ENCODE measurements around the gene NPC2.

Gene NPC2

DNA sequence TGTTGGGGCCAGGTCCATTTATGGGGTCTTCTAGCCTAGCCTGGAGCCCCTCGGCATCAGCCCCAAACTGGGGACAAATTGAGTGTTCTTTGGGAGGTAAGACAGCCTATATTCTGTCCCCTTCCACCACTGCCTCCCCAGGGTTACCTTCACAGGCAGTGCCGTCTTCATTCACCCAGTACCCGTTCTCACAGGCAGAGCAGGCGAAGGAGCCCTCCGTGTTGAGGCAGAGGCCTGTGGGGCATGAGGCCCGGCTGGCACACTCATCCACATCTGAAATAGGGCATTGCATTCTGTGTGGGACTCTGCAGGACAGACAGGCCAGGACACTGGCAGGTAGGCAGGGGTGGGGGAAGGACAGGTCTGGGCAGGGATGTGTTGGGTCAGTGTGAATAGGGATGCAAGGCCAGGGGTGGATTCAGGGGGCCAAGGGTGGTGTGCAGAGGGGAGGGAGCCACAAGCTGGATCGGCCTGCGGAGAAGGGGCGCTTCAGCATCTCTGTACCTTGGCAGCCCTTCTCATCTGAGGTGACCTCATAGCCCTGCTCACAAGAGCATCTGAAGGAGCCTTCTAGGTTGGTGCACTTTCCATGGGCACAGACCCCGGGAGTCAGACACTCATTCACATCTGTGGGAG is 16.6 kb upstream of the NPC2 start:
- Histone ChIP-seq H3K4me1 (ENCODE audit: control insufficient read depth, insufficient read depth, low read length, poor library complexity, severe bottlenecking) (peaks cover 13% of the 10 kb centered on the region), H3K4me3 (ENCODE audit: extremely low read depth, insufficient read depth, low read length, poor library complexity, severe bottlenecking) (no peak overlapping the region), H3K9me3 (ENCODE audit: control insufficient read depth, low read length) (no peaks in the 10 kb centered on the region), H3K36me3 (ENCODE audit: control insufficient read depth, insufficient read depth, low read length) (peaks cover 42% of the 10 kb centered on the region), H3K27ac (ENCODE audit: low read depth, low read length, severe bottlenecking) (no peak overlapping the region)
- 90% methylated on average over 7 to 10 of the region's 10 CpGs for WGBS, 2 experiments (ENCODE audit: insufficient coverage in 2 of 2)

DNA sequence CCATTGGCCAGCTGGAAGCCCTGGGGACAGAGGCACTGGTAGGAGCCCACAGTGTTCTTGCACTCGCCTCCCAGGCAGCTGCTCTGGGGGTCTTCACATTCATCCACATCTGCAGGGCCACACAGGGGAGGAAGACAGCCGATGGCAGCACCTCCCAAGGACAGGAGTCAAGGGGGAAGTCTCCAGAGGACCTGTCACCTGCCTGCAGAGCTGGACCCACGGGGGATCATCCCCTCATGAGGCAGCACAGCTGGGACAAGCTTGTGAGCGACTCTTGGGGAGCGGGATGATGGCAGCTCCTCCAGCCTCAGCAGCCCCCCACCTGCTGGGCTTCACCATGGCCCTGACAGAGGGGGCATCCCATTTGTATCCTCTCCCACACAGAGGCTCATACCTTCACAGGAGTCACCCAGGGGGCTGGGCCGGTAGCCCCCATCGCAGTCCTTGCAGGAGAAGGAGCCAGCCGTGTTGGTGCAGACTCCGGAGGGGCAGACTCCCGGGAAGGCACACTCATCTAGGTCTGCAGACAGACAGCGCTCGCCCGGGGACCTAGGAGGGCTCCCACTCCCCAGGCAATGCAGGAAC is 15.8 kb upstream of the NPC2 start:
- Histone ChIP-seq H3K4me3 (ENCODE audit: extremely low read depth, insufficient read depth, low read length, poor library complexity, severe bottlenecking) (no peak overlapping the region), H3K36me3 (ENCODE audit: control insufficient read depth, insufficient read depth, low read length) (peaks cover 41% of the 10 kb centered on the region), H3K4me1 (ENCODE audit: control insufficient read depth, insufficient read depth, low read length, poor library complexity, severe bottlenecking) (peaks cover 9% of the 10 kb centered on the region), H3K27ac (ENCODE audit: low read depth, low read length, severe bottlenecking) (no peak overlapping the region), H3K9me3 (ENCODE audit: control insufficient read depth, low read length) (no peaks in the 10 kb centered on the region)
- 87% methylated on average over 10 to 13 of the region's 13 CpGs for WGBS, 2 experiments (ENCODE audit: insufficient coverage in 2 of 2)

DNA sequence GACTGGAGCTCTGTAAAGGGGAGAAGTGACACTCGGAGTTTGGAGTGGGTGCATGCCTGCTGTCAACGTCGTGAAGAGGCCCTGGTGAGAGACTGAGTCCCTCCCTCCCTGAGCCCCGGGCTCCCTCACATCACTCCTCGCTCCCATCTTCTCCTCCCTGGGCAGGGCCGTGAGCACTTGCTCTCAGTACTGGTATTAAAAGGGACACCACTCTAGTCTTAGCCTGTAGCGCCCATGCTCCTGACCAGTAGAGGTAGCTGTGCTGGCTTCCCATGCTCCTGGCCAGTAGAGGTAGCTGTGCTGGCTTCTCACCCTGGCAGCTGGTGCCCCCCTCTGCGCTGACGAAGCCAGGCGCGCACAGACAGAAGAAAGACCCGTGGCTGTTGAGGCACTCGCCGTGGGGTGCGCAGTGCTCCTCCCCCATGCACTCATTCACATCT is 15.2 kb upstream of the NPC2 start:
- no peak overlapping the region for H3K4me3 ChIP-seq (ENCODE audit: extremely low read depth, insufficient read depth, low read length, poor library complexity, severe bottlenecking)

DNA sequence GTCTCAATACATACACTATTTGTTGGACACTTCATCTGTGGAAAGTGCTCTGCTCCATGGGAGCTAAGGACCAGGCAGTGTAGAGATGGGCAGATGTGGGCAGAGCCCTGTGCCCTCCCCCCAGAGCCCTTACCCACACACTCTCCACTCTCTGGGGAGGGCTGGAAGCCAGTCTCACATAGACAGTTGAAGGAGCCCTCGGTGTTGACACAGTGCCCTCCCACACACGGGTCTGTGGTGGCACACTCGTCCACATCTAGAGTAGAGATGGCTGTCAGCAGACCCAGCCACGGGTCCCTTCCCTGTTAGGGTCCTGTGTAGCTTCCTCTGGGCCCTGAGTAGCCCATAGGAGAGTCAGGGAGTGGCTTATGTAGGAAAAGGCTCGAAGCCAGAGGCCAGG is 14.7 kb upstream of the NPC2 start:
- H3K4me1 ChIP-seq (ENCODE audit: control insufficient read depth, insufficient read depth, low read length, poor library complexity, severe bottlenecking), result peaks cover 9% of the 10 kb centered on the region
- peaks cover 33% of the 10 kb centered on the region for H3K36me3 ChIP-seq (ENCODE audit: control insufficient read depth, insufficient read depth, low read length)
- no peak overlapping the region for H3K4me3 ChIP-seq (ENCODE audit: extremely low read depth, insufficient read depth, low read length, poor library complexity, severe bottlenecking)
- H3K9me3 ChIP-seq (ENCODE audit: control insufficient read depth, low read length), result no peaks in the 10 kb centered on the region
- 80 to 81% methylated on average over 4 to 5 of the region's 5 CpGs for WGBS, 2 experiments (ENCODE audit: insufficient coverage in 2 of 2)
- H3K27ac ChIP-seq (ENCODE audit: low read depth, low read length, severe bottlenecking), result no peak overlapping the region

More for the DNA sequence above, 15.2 kb upstream of the NPC2 start:
- Histone ChIP-seq H3K4me1 (ENCODE audit: control insufficient read depth, insufficient read depth, low read length, poor library complexity, severe bottlenecking) (peaks cover 9% of the 10 kb centered on the region), H3K36me3 (ENCODE audit: control insufficient read depth, insufficient read depth, low read length) (peaks cover 38% of the 10 kb centered on the region), H3K27ac (ENCODE audit: low read depth, low read length, severe bottlenecking) (no peak overlapping the region), H3K9me3 (ENCODE audit: control insufficient read depth, low read length) (no peaks in the 10 kb centered on the region)
- WGBS, 2 experiments (ENCODE audit: insufficient coverage in 2 of 2), result 39 to 53% methylated on average over 3 to 8 of the region's 15 CpGs

DNA sequence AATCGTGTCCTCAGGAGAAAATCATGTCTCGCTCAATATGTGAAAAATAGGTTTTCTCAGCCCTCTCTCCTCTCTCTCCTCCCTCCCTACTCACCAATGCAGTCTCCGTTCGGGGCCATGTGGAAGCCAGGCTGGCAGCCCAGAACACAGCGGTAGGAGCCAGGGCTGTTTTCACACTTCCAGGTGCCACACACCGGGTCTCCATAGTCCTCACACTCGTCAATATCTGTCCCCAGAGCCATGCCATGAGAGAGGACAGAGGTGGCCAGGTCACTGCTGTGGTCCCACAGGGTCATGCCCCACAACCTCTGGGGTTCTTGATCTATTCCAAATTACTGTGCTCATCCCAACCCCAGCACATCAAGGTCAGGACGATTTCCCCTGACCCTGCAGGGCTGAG is 14.0 kb upstream of the NPC2 start:
- Histone ChIP-seq H3K4me3 (ENCODE audit: extremely low read depth, insufficient read depth, low read length, poor library complexity, severe bottlenecking) (no peak overlapping the region), H3K27ac (ENCODE audit: low read depth, low read length, severe bottlenecking) (no peak overlapping the region), H3K9me3 (ENCODE audit: control insufficient read depth, low read length) (no peaks in the 10 kb centered on the region), H3K36me3 (ENCODE audit: control insufficient read depth, insufficient read depth, low read length) (peaks cover 28% of the 10 kb centered on the region), H3K4me1 (ENCODE audit: control insufficient read depth, insufficient read depth, low read length, poor library complexity, severe bottlenecking) (peaks cover 9% of the 10 kb centered on the region)
- 83 to 91% methylated on average over 7 of the region's 8 CpGs for WGBS, 2 experiments (ENCODE audit: insufficient coverage in 2 of 2)

DNA sequence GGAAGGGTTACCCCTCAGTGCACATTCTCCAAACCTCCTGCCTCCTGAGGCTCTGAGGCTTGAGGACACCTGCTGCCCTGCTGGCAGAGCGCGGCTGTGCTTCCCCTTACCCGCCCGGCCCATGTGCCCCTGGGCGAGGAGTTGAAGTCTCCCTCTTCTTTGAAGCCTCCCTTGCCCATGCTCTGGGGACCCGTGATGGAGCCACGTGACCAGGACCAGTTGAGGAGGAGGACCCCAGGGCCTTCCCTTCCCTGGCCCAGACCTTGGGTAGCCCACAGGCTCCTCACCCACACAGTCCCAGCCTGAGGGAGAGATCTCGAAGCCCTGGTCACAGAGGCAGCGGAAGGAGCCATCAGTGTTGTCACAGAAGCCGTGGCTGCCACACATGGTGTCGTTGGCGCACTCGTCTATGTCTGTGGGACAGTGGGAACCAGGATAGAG is 13.3 kb upstream of the NPC2 start:
- Histone ChIP-seq H3K4me3 (ENCODE audit: extremely low read depth, insufficient read depth, low read length, poor library complexity, severe bottlenecking) (no peak overlapping the region), H3K36me3 (ENCODE audit: control insufficient read depth, insufficient read depth, low read length) (peaks cover 31% of the 10 kb centered on the region), H3K9me3 (ENCODE audit: control insufficient read depth, low read length) (no peaks in the 10 kb centered on the region), H3K4me1 (ENCODE audit: control insufficient read depth, insufficient read depth, low read length, poor library complexity, severe bottlenecking) (peaks cover 9% of the 10 kb centered on the region), H3K27ac (ENCODE audit: low read depth, low read length, severe bottlenecking) (no peak overlapping the region)
- 98% methylated on average over 6 to 13 of the region's 13 CpGs for WGBS, 2 experiments (ENCODE audit: insufficient coverage in 2 of 2)

DNA sequence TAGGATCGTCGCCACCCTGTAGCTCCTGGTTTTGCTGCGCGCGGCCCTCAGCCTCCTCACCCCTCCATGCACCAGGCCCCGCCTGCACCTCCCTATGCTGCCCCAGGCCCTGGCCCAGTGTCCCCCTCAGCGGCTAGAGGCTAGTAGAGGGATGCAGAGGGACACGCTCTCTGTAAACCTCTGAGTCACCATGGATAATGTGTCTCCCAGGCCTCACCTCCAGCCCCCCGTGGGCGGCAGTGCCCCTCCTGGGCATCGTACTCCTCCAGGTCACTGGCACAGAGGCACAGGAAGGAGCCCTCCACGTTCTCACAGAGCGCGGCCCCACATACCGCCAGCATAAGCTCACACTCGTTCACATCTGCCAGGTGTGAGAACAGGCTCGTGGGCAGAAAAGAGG is 12.7 kb upstream of the NPC2 start:
- peaks cover 32% of the 10 kb centered on the region for H3K36me3 ChIP-seq (ENCODE audit: control insufficient read depth, insufficient read depth, low read length)

DNA sequence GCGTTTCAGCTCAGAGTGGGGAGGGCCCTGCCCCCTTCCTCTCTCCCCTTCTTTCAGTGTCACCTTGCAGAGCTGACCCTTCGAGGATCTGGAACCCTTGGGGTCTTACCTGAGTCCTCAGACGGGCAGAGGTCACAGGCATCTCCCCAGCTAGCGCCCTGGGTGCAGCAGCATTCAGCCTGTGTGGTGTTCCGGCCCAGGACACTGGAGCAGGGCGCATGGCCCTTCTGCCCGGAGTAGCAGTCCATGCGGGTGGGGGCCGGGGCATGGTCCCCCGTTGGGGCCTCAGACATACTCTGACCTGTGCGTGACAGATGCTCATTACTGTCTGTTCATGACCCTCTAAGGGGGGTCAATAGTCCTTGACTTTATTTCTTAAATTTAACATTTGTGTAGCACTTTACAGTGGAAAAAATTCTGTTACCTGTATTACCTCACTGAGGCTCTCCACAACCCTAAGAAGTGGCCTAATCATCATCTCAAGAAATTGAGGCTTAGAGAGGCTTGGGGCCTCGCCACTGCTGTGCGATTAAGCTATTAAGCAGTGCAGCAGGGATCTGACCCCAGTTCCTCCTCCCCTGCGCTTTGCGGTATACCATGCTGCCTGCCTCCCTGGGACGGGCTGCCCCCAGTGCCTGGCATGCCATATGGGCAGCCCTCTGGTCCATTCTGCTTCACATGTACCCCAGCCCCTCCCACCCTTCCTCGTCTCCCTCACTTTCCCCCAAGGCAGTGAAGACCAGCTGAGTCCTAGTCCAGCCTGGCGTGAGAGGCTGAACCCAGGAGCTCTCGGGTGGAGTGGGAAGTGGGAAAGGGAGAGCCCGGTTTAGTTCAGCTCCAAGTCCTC is 12.0 kb upstream of the NPC2 start:
- no peak overlapping the region for H3K27ac ChIP-seq (ENCODE audit: low read depth, low read length, severe bottlenecking)
- H3K9me3 ChIP-seq (ENCODE audit: control insufficient read depth, low read length), result no peaks in the 10 kb centered on the region
- no peak overlapping the region for H3K4me3 ChIP-seq (ENCODE audit: extremely low read depth, insufficient read depth, low read length, poor library complexity, severe bottlenecking)
- 93 to 95% methylated on average over 15 to 17 of the region's 20 CpGs for WGBS, 2 experiments (ENCODE audit: insufficient coverage in 2 of 2)
- peaks cover 39% of the 10 kb centered on the region for H3K36me3 ChIP-seq (ENCODE audit: control insufficient read depth, insufficient read depth, low read length)
- no peaks in the 10 kb centered on the region for H3K4me1 ChIP-seq (ENCODE audit: control insufficient read depth, insufficient read depth, low read length, poor library complexity, severe bottlenecking)

More for the DNA sequence above, 12.7 kb upstream of the NPC2 start:
- H3K27ac ChIP-seq (ENCODE audit: low read depth, low read length, severe bottlenecking), result no peak overlapping the region
- H3K4me1 ChIP-seq (ENCODE audit: control insufficient read depth, insufficient read depth, low read length, poor library complexity, severe bottlenecking), result peaks cover 3% of the 10 kb centered on the region
- H3K9me3 ChIP-seq (ENCODE audit: control insufficient read depth, low read length), result no peaks in the 10 kb centered on the region
- H3K4me3 ChIP-seq (ENCODE audit: extremely low read depth, insufficient read depth, low read length, poor library complexity, severe bottlenecking), result no peak overlapping the region
- 91 to 94% methylated on average over 8 to 15 of the region's 17 CpGs for WGBS, 2 experiments (ENCODE audit: insufficient coverage in 2 of 2)

DNA sequence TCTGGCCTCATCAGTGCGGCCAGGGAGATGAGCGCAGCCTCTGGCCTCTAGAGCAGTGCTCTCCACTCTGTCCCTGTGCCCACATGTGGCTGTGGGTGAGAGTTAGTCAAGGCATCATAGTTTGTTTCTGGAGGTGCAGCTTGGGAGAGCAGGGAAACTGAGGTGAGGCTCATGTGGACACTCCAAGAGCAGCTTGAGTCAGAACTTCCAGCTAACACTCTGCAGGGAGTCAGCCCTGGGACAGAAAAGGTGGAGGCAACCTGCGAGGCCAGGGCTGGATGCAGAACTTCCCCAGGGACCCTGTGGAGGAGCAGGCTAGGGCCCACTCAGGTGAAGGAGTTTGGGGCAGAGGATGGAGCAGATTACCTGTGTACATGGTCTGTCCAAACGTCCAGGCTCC is 11.3 kb upstream of the NPC2 start:
- H3K9me3 ChIP-seq (ENCODE audit: control insufficient read depth, low read length), result no peaks in the 10 kb centered on the region
- 76 to 98% methylated on average over 3 to 4 of the region's 4 CpGs for WGBS, 2 experiments (ENCODE audit: insufficient coverage in 2 of 2)
- H3K36me3 ChIP-seq (ENCODE audit: control insufficient read depth, insufficient read depth, low read length), result peaks cover 45% of the 10 kb centered on the region
- H3K4me3 ChIP-seq (ENCODE audit: extremely low read depth, insufficient read depth, low read length, poor library complexity, severe bottlenecking), result no peak overlapping the region
- H3K27ac ChIP-seq (ENCODE audit: low read depth, low read length, severe bottlenecking), result no peak overlapping the region
- H3K4me1 ChIP-seq (ENCODE audit: control insufficient read depth, insufficient read depth, low read length, poor library complexity, severe bottlenecking), result no peaks in the 10 kb centered on the region

DNA sequence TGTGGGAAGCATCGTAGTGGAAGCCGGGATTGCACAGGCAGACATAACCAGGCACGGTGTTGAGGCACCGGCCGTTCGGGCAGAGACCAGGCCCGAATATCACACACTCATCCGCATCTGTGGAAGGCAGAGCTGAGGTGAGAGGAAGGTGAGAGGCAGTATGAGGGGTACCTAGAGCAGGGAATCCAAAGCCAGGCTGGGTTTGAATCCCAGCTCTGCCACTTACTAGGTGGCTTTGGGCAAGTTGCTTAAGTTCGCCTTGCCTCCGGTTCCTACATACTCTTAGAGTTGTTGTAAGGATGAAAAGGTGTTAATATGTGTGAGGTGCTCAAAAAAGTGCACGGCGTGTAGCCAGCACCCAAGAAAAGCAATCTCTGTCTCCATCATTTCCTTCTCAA is 10.8 kb upstream of the NPC2 start:
- H3K36me3 ChIP-seq (ENCODE audit: control insufficient read depth, insufficient read depth, low read length), result peaks cover 44% of the 10 kb centered on the region
- H3K27ac ChIP-seq (ENCODE audit: low read depth, low read length, severe bottlenecking), result no peak overlapping the region
- H3K4me3 ChIP-seq (ENCODE audit: extremely low read depth, insufficient read depth, low read length, poor library complexity, severe bottlenecking), result no peak overlapping the region
- H3K4me1 ChIP-seq (ENCODE audit: control insufficient read depth, insufficient read depth, low read length, poor library complexity, severe bottlenecking), result no peaks in the 10 kb centered on the region
- H3K9me3 ChIP-seq (ENCODE audit: control insufficient read depth, low read length), result no peaks in the 10 kb centered on the region
- WGBS, 2 experiments (ENCODE audit: insufficient coverage in 2 of 2), result 94 to 97% methylated on average over 9 to 12 of the region's 12 CpGs

All from mesodermal cell (in vitro differentiated cells).